Upper lobe of left lung (tissue), 6 donors: ENCODE measurements around the gene LRP1B. TPM values are rescaled to one million over a fixed set of nuclear protein-coding genes. Genes with fewer than 3 reads are reported as not detected.

Source experiments
- ATAC-seq, 2 donors: fragments of 200-7000 bp; cut with Tn5 transposase; one replicate each; pipeline ENCODE4 v1.9.1; 2022; ENCODE audit warnings: mild to moderate bottlenecking in 2 of 2, moderate library complexity in 2 of 2; ENCODE audit not compliant: low FRiP score in 2 of 2
- DNase-seq, 2 donors: peaks; one replicate each; pipeline ENCODE4 v3.0.0-alpha.2; 2019 to 2020
- H3K27ac ChIP-seq, 4 donors: fragments of 200-600 bp; sonication (generic); one replicate each; pipeline ENCODE4 v1.5.1; 2016 to 2019
- H3K27me3 ChIP-seq, 4 donors: fragments of 200-600 bp; sonication (generic); one replicate each; pipeline ENCODE4 v1.5.1; 2017 to 2019
- H3K36me3 ChIP-seq, 4 donors: fragments of 200-600 bp; sonication (generic); one replicate each; pipeline ENCODE4 v1.5.1; 2016 to 2019
- H3K4me1 ChIP-seq, 4 donors: fragments of 200-600 bp; sonication (generic); one replicate each; pipeline ENCODE4 v1.5.1; 2018 to 2019
- H3K4me3 ChIP-seq, 4 donors: fragments of 200-600 bp; sonication (generic); one replicate each; pipeline ENCODE4 v1.5.1; 2017 to 2019; ENCODE audit warnings: mild to moderate bottlenecking in 2 of 4, moderate library complexity in 1 of 4
- H3K9me3 ChIP-seq, 4 donors: fragments of 200-600 bp; sonication (generic); one replicate each; pipeline ENCODE4 v1.5.1; 2018 to 2019
- CTCF ChIP-seq, 6 experiments: fragments of 450-650 bp in 4 of 6; fragments of 200-600 bp in 2 of 6; sonication (generic) in 2 of 6; IDR thresholded peaks; one replicate each; pipeline ENCODE4 v1.5.1; 2016 to 2019; ENCODE audit warnings: antibody characterized with exemption in 6 of 6
- EP300 ChIP-seq, 4 donors: sonication (generic); formaldehyde crosslinking; IDR thresholded peaks; one replicate each; pipeline ENCODE4 v1.5.1; 2017; ENCODE audit warnings: antibody characterized with exemption in 4 of 4, control low read depth in 2 of 4
- POLR2A ChIP-seq, 4 donors: fragments of 450-650 bp; IDR thresholded peaks; one replicate each; pipeline ENCODE4 v1.5.1; 2016 to 2017; ENCODE audit warnings: antibody characterized with exemption in 4 of 4, mild to moderate bottlenecking in 2 of 4
- POLR2AphosphoS5 ChIP-seq, 2 donors: sonication (generic); formaldehyde crosslinking; IDR thresholded peaks; one replicate each; pipeline ENCODE4 v1.5.1; 2017; ENCODE audit warnings: antibody characterized with exemption in 2 of 2
- WGBS, 2 donors: methylation state at CpG; one replicate each; pipeline ENCODE4 v1.1.5; 2017 to 2018; 5-methylcytosine and 5-hydroxymethylcytosine counted together
- total RNA-seq, 6 donors: library from RNA; depleted of rRNA in 4 of 6; stranded (reverse); fragments of >200 nt in 4 of 6; gene quantifications; one replicate each; pipeline versions ENCODE4 v1.1.0 to v1.2.1, GENCODE V29; 2016 to 2021
- donor health status: DM: no; HTN: no; CAD: no; lungs with moderate emphysema.
- donor health status: DM: no; HTN: yes; CAD: no; lungs with severe emphysema.

Gene LRP1B
- total RNA-seq, 6 donors from 2014 or later: under 0.01 to 0.46 (median 0.11) TPM

- 86% methylated on average over 1 of the region's 1 CpG for WGBS, 2 donors
- no peak overlapping the region for H3K4me3 ChIP-seq
- H3K27me3 ChIP-seq: no peaks in the 10 kb centered on the region
- no peak overlapping the region for H3K27ac ChIP-seq
- H3K36me3 ChIP-seq: no peaks in the 10 kb centered on the region
- H3K9me3 ChIP-seq: no peaks in the 10 kb centered on the region
- no peak for ATAC-seq
- DNase-seq: no peak
- no peaks in the 10 kb centered on the region for H3K4me1 ChIP-seq
- TF ChIP-seq EP300 (IDR thresholded peaks at IDR 0.05): no peak
- no peak for TF ChIP-seq POLR2A (IDR thresholded peaks at IDR 0.05)
- no peak for TF ChIP-seq CTCF (IDR thresholded peaks at IDR 0.05)
- no peak for TF ChIP-seq POLR2AphosphoS5 (IDR thresholded peaks at IDR 0.05)
Observed at GRCh38 chr2:140246058-140246457, 1884.8 kb downstream of the LRP1B start.

- H3K4me1 ChIP-seq: no peaks in the 10 kb centered on the region
- no peaks in the 10 kb centered on the region for H3K9me3 ChIP-seq
- no peaks in the 10 kb centered on the region for H3K27me3 ChIP-seq
- H3K27ac ChIP-seq: no peak overlapping the region
- H3K36me3 ChIP-seq: no peaks in the 10 kb centered on the region
- TF ChIP-seq POLR2AphosphoS5 (IDR thresholded peaks at IDR 0.05) (no peak), EP300 (IDR thresholded peaks at IDR 0.05) (no peak), POLR2A (IDR thresholded peaks at IDR 0.05) (no peak), CTCF (IDR thresholded peaks at IDR 0.05) (no peak)
- no peak overlapping the region for H3K4me3 ChIP-seq
- no peak for ATAC-seq
- DNase-seq: no peak
- WGBS, 2 donors: 83 to 92% methylated on average over 1 of the region's 1 CpG
Observed at GRCh38 chr2:140242889-140243288, 1887.9 kb downstream of the LRP1B start.

- Histone ChIP-seq H3K4me3 (no peak overlapping the region), H3K27me3 (no peaks in the 10 kb centered on the region), H3K36me3 (no peaks in the 10 kb centered on the region), H3K9me3 (no peaks in the 10 kb centered on the region), H3K27ac (no peak overlapping the region), H3K4me1 (no peaks in the 10 kb centered on the region)
- 49 to 63% methylated on average over 3 of the region's 3 CpGs for WGBS, 2 donors
- DNase-seq (no peak), ATAC-seq (no peak)
- TF ChIP-seq POLR2AphosphoS5 (IDR thresholded peaks at IDR 0.05): no peak
- no peak for TF ChIP-seq EP300 (IDR thresholded peaks at IDR 0.05)
- no peak for TF ChIP-seq CTCF (IDR thresholded peaks at IDR 0.05)
Observed at GRCh38 chr2:140234116-140234515, 1896.7 kb downstream of the LRP1B start.

GRCh38 chr2:140210963-140211362 is 1919.9 kb downstream of the LRP1B start:
- Histone ChIP-seq H3K9me3 (no peaks in the 10 kb centered on the region), H3K4me1 (no peaks in the 10 kb centered on the region), H3K4me3 (no peak overlapping the region), H3K27me3 (no peaks in the 10 kb centered on the region), H3K36me3 (no peaks in the 10 kb centered on the region), H3K27ac (no peak overlapping the region)
- DNase-seq (no peak), ATAC-seq (no peak)
- WGBS, 2 donors: 87 to 89% methylated on average over 2 of the region's 2 CpGs
- TF ChIP-seq EP300 (IDR thresholded peaks at IDR 0.05) (no peak), POLR2A (IDR thresholded peaks at IDR 0.05) (no peak), CTCF (IDR thresholded peaks at IDR 0.05) (no peak), POLR2AphosphoS5 (IDR thresholded peaks at IDR 0.05) (no peak)

GRCh38 chr2:140205093-140205492 is 1925.7 kb downstream of the LRP1B start:
- 58 to 61% methylated on average over 2 of the region's 2 CpGs for WGBS, 2 donors
- no peak for DNase-seq
- Histone ChIP-seq H3K27ac (no peak overlapping the region), H3K4me3 (no peak overlapping the region), H3K36me3 (no peaks in the 10 kb centered on the region), H3K9me3 (no peaks in the 10 kb centered on the region), H3K27me3 (no peaks in the 10 kb centered on the region), H3K4me1 (no peaks in the 10 kb centered on the region)
- TF ChIP-seq CTCF (IDR thresholded peaks at IDR 0.05) (no peak), EP300 (IDR thresholded peaks at IDR 0.05) (no peak), POLR2AphosphoS5 (IDR thresholded peaks at IDR 0.05) (no peak), POLR2A (IDR thresholded peaks at IDR 0.05) (no peak)
- no peak for ATAC-seq
